HG02938 (cell line): Measurements from ENCODE around the gene PATJ.
A peak's percentile ranks its signal among the peaks of the same experiment; 100 is the strongest.
"Not testable (repeated sequence)": the region's sequence is repeated elsewhere in the genome, so short reads cannot be mapped to it uniquely, and the experiment has no call there.

Experiments used
- ATAC-seq: cut with Tn5 transposase; IDR thresholded peaks from one replicate; pipeline ENCODE4 v1.9.1; 2021; ENCODE audit warnings: mild to moderate bottlenecking, moderate library complexity; ENCODE audit not compliant: unreplicated experiment

PATJ gene

DNA sequence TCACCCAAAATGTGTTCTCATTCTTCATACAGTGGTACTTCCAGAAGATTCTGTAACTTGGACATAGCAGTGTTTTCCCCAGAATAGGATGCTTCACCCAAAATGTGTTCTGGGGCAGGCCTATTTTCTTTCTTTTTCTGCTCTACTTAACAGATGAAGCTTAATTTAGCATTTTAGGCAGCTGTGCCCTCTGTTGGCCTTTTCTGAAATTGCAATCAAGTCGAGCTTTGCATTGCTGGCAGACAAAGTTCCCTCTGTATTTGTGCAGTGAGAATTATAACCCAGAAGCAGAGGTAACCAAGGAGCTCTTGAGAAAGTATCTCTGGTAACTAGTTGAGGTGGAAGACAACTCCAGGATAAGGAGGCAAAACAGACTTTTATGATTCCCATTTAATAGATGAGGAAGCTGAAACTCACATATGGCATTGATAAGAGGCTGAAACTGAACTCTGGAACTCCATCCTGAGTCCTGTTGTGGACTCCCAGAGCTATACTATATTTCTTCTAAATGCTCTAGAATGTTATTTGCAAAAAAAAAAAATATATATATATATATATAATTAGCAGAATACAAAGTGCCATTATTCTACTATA, 402.1 kb downstream of the PATJ start:
- no peak for ATAC-seq

DNA sequence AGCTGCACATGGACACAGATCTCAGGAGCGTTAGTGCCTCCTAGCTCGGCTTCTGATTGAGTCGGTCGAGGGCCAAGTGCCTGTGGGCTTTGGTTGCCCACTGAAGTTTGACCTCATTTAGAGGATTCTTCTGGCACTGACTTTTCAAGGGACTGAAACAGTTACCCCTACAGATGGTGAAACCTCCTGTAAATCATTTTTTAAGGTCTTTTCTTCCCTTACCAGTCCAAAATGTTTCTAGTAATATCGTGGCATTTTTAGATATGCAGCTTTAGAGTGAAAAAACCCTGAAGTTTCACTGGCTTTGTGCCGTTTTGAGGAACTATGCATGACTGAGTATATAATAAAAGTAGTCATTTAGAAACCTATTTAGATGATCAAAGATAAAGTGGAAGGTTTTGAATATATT, 417.7 kb downstream of the PATJ start:
- ATAC-seq: peak; percentile 71

GRCh38 chr1:62161711-62162110, 419.4 kb downstream of the PATJ start:
- no peak for ATAC-seq

GRCh38 chr1:62170380-62170779, 428.1 kb downstream of the PATJ start:
- not testable (repeated sequence) for ATAC-seq

DNA sequence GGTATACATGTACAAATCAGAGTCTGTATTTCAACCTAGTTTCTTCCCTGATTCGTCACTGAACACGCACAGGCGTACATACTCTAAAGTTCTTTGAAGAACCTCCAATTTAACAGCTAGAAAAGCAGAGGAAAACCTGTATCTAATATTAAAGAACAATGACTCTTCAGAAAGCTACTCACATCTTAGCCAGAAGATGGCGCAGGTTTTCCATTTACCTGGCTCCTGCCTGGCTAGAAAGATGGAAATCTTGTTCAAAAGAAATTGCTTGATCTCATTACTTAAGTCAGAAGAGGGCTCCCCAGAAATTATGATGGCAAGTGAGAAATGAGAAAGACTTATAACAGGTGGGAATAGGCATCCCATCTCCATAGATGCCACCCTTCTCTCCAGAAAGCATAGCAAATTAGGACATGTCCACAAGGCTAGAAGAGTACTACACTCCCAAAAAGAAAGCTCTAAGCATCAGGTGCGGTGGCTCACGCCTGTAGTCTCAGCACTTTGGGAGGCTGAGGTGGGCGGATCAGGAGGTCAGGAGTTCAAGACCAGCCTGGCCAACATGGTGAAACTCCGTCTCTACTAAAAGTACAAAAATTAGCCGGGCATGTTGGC, 433.4 kb downstream of the PATJ start:
- peak; percentile 51 for ATAC-seq

GRCh38 chr1:62176597-62177312, 434.5 kb downstream of the PATJ start:
- no peak for ATAC-seq

DNA sequence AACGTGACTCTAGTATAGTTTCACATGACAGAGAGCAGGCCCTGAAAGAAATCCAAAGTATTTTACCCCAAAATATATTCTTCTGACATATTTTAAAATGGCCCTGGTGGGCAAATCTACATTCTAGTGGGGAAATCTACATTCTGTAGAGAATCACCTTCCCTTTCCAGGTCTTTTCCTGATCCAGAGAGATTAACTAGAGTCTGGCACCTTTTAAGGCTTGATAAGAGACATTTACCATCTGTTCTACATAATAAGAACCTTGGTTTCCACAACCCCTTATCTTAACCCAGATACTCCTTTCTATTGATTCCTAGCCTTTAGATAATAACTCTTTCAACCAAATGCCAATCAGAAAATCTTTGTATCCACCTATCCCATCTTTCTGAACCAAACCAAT, 435.3 kb downstream of the PATJ start:
- no peak for ATAC-seq

GRCh38 chr1:62178372-62178771, 436.1 kb downstream of the PATJ start:
- ATAC-seq: no peak

- not testable (repeated sequence) for ATAC-seq
Measured at GRCh38 chr1:62180054-62180453, 437.8 kb downstream of the PATJ start.

DNA sequence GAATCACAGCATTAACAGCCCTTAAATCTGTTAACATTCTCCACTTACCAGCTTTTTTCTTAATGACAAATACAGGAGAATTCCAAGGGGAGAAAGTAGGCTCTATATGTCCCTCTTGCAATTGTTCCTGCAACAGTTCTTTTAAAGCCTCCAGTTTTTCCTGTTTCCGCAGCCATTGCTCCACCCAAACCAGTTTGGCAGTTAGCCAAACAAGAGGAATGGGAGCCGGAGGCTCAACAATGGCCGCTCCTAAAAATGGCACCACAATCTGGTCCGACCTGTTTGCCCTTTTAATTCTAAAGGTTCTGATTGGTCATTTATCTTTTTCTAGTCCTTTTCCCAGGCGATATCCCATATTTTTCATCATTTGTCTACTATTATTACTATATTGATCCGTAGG, 438.4 kb downstream of the PATJ start:
- ATAC-seq: no peak

DNA sequence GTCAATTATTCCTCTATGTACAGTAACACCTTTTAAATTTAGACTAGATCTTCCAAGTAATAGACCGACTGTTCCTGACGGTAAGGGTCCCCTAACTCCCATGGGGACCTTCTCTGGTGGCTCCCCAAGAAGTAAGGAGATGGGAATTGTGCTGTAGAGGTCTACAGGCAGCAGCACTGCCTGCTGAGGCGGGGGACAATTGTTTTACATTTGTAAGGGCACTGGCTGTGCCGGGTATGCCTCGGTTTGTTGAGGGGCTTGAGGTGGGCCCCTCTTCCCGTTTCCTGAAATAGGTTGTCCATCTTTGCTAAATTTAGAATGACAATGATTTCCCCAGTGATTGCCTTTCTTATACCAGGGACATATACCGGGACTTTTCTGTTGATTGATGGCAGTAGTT, 439.3 kb downstream of the PATJ start:
- ATAC-seq: no peak

DNA sequence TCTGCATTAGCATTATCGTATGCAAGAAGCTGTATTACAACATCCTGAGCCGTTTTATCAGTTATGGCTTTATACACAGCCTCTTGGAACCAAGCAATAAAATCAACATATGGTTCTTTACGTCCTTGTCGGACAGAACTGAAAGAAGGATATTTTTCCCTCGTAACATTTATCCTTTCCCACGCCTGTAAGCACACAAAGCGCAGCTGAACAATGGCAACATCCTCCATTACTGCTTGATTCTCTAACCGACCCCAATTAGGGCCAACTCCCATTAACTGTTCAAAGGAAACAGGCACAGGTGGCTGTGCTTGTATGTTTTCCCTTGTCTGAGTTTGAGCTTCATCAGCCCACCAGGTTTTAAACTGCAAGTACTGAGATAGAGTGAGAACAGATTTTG, 439.9 kb downstream of the PATJ start:
- ATAC-seq: not testable (repeated sequence)

GRCh38 chr1:62183164-62184020, 441.1 kb downstream of the PATJ start:
- ATAC-seq: not testable (repeated sequence)

- ATAC-seq: no peak
Measured at GRCh38 chr1:62184336-62184735, 442.1 kb downstream of the PATJ start.

- not testable (repeated sequence) for ATAC-seq
Measured at GRCh38 chr1:62185233-62185632, 443.0 kb downstream of the PATJ start.

- no peak for ATAC-seq
Measured at GRCh38 chr1:62185677-62186076, 443.4 kb downstream of the PATJ start.

DNA sequence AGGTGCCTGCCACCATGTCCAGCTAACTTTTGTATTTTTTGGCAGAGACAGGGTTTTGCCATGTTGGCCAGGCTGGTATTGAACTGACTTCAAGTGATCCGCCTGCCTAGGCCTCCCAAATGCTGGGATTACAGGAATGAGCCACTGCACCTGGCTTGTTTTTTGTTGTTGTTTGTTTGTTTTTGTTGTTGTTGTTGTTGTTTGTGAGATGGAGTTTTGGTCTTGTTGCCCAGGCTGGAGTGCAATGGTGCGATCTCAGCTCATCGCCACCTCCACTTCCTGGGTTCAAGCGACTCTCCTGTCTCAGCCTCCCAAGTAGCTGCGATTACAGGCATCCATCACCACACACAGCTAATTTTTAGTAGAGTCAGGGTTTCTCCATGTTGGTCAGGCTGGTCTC, 445.3 kb downstream of the PATJ start:
- no peak for ATAC-seq

DNA sequence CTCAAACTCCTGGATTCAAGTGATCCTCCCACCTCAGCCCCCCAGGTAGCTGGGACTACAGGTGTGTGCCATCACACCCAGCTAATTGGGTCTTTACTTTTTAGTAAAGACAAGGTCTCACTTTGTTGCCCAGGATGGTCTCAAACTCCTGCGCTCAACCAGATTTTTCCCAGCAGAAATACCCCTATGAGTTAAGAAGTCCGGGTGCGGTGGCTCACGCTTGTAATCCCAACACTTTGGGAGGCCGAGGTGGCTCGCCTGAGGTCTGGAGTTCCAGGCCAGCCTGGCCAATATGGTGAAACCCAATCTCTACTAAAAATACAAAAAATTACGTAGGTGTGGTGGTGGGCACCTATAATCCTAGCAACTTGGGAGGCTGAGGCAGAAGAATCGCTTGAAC, 445.8 kb downstream of the PATJ start:
- ATAC-seq: no peak

DNA sequence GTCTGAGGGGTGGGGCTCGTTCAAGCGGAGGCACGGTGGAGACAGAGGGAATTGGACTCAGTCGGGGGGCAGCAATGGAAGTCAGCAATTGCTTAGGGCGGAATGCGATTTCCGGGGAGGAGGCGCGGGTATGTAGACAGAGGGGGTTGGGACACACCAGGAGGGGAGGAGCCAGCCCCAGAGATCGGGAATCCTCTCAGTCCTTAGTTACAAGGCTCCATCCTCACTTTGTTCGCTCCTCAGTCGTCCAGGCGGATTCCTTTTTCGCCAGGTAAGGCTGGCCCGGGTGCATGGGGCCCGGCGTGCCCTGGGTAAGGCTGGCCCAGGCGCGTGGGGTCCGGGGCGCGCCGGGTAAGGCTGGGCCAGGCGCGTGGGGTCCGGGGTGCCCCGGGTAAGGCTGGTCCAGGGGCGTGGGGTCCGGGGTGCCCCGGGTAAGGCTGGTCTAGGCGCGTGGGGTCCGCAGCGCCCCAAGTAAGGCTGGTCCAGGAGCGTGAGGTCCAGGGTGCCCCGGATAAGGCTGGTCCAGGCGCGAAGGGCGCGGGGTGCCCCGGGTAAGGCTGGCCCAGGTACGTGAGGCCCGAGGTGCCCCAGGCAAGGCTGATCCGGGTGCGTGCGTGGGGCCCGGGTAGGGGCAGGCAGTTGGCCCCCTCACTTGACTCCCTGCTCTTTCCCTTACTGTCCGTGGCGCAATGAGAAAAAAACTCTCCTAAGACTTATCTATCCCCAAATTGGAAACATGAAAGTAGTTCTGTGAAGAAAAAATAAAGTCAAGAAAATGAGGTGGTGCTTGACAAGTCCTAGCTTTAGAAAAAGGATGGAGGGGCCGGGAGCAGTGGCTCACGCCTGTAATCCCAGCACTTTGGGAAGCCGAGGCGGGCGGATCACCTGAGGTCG, 452.6 kb downstream of the PATJ start, which contains the start of gene L1TD1:
L1TD1 (plus strand) TSS at position 199 of the 894 bp plus-strand sequence. CDS start 11,780 bp downstream, outside the sequence.
- ATAC-seq: no peak

GRCh38 chr1:62196086-62196690, 453.9 kb downstream of the PATJ start:
- ATAC-seq: no peak
